Endothelial cell of umbilical vein (primary cell): ENCODE data around the gene MEA1. TPM values are rescaled to one million over a fixed set of nuclear protein-coding genes. Genes with fewer than 3 reads are reported as not detected.

Source experiments
- BruUV-seq: library from RNA; stranded (reverse); fragments of 400-500 nt; replicated peaks from 2 replicates; lab custom pipeline; 2021; lab: Mats Ljungman, UMichigan
- CTCF ChIA-PET: fragments of 300-600, 350-600 bp; sonication (Branson Sonifier 250); formaldehyde crosslinking; loops from one replicate; lab custom pipeline; 2021; ENCODE audit warnings: antibody characterized with exemption, inconsistent platforms; lab: Charles Lee
- POLR2A ChIA-PET: fragments of 300-600, 350-600 bp; sonication (Branson Sonifier 250); formaldehyde crosslinking; loops from one replicate; lab custom pipeline; 2021; ENCODE audit warnings: antibody characterized with exemption, inconsistent platforms; lab: Charles Lee
- DNase-seq: peaks from one replicate; pipeline ENCODE4 v3.0.0-alpha.2; 2011; ENCODE audit warnings: low read depth, low spot score
- FAIRE-seq: peaks from 2 replicates; lab custom pipeline; 2011; peaks lifted over from hg19 to GRCh38; lab: Jason Lieb, UNC
- H2AFZ ChIP-seq: 2 replicates; pipeline ENCODE4 v1.6.0; 2012; ENCODE audit warnings: low read depth, low read length, control low read depth, inconsistent platforms
- H3K27ac ChIP-seq: 2 replicates; pipeline ENCODE4 v1.5.1; 2011; ENCODE audit warnings: low read depth, mild to moderate bottlenecking, control low read depth, low read length, moderate library complexity; ENCODE audit not compliant: insufficient read depth
- H3K27me3 ChIP-seq, 2 experiments: 2 replicates each; pipeline versions ENCODE4 v1.6.0 to v1.6.1; 2011; ENCODE audit warnings: low read length in 2 of 2, mixed read lengths in 1 of 2; ENCODE audit not compliant: control insufficient read depth in 2 of 2, insufficient read depth in 2 of 2
- H3K36me3 ChIP-seq, 2 experiments: 2 replicates in 1 of 2; 3 replicates in 1 of 2; pipeline ENCODE4 v1.5.1; 2011; ENCODE audit warnings: low read length in 2 of 2, mild to moderate bottlenecking in 1 of 2, moderate library complexity in 1 of 2; ENCODE audit not compliant: control insufficient read depth in 2 of 2, insufficient read depth in 2 of 2; ENCODE audit errors: extremely low read depth in 1 of 2
- H3K4me1 ChIP-seq: 3 replicates; pipeline ENCODE4 v1.5.1; 2011; ENCODE audit warnings: mild to moderate bottlenecking, low read length; ENCODE audit not compliant: control insufficient read depth, insufficient read depth; ENCODE audit errors: extremely low read depth
- H3K4me2 ChIP-seq: 2 replicates; pipeline ENCODE4 v1.6.1; 2011; ENCODE audit warnings: low read length, control low read depth, mixed read lengths; ENCODE audit not compliant: insufficient read depth
- H3K4me3 ChIP-seq, 3 experiments: fragments of 200-600 bp in 1 of 3; sonication (generic), shearing (Covaris generic) in 1 of 3; replicated peaks in 1 of 3; 2 replicates each; pipeline ENCODE4 v1.5.1; 2011 to 2016; ENCODE audit warnings: control low read depth in 3 of 3, low read length in 3 of 3, mild to moderate bottlenecking in 2 of 3, inconsistent platforms in 1 of 3, low read depth in 1 of 3, moderate library complexity in 1 of 3; ENCODE audit not compliant: insufficient read depth in 1 of 3
- H3K79me2 ChIP-seq: 2 replicates; pipeline ENCODE4 v1.6.0; 2012; ENCODE audit warnings: low read length, inconsistent platforms; ENCODE audit not compliant: control insufficient read depth, insufficient read depth
- H3K9ac ChIP-seq: replicated peaks from 2 replicates; pipeline ENCODE3; 2011; ENCODE audit warnings: low read length, control low read depth; ENCODE audit not compliant: insufficient read depth; ENCODE audit errors: extremely low read depth
- H3K9me1 ChIP-seq: replicated peaks from 3 replicates; pipeline ENCODE4 v1.6.0; 2011; ENCODE audit warnings: mild to moderate bottlenecking, low read length; ENCODE audit not compliant: control insufficient read depth, insufficient read depth; ENCODE audit errors: extremely low read depth
- H3K9me3 ChIP-seq: replicated peaks from 2 replicates; pipeline ENCODE4 v1.5.1; 2012; ENCODE audit warnings: low read length, inconsistent platforms; ENCODE audit not compliant: control insufficient read depth, insufficient read depth
- H4K20me1 ChIP-seq: replicated peaks from 2 replicates; pipeline ENCODE3; 2011; ENCODE audit warnings: mild to moderate bottlenecking, low read length; ENCODE audit not compliant: control insufficient read depth, insufficient read depth; ENCODE audit errors: extremely low read depth
- CTCF ChIP-seq, 2 donors: IDR thresholded peaks; 1 replicate in 1 of 2; 2 replicates in 1 of 2; pipeline ENCODE4 v1.5.1; 2011; ENCODE audit warnings: low read length in 2 of 2, mild to moderate bottlenecking in 2 of 2, moderate library complexity in 2 of 2, control low read depth in 1 of 2, inconsistent platforms in 1 of 2, low read depth in 1 of 2; ENCODE audit not compliant: insufficient read depth in 1 of 2; ENCODE audit errors: extremely low read depth in 1 of 2
- FOS ChIP-seq: IDR thresholded peaks from 2 replicates; pipeline ENCODE4 v1.6.1; 2011; ENCODE audit warnings: mild to moderate bottlenecking, low read length, moderate library complexity, borderline replicate concordance; ENCODE audit not compliant: insufficient read depth
- GATA2 ChIP-seq: IDR thresholded peaks from 2 replicates; pipeline ENCODE4 v1.7.0; 2011; ENCODE audit warnings: low read depth, mild to moderate bottlenecking, moderate library complexity, mixed read lengths, low read length; ENCODE audit not compliant: insufficient read length, insufficient read depth
- dilution Hi-C: fragments of 300-500 bp; cut with MboI; formaldehyde crosslinking; loops from one replicate; pipeline ENCODE4 v1.15.0; 2019; ENCODE audit warnings: low sequenced_read_pairs; ENCODE audit not compliant: extremely low pct_ligation_motif_present
- intact Hi-C: fragments of 100-400 bp; cut with micrococcal nuclease; formaldehyde crosslinking; loops from one replicate; pipeline ENCODE4 v1.10.0; 2022
- polyA plus RNA-seq, 4 experiments: library from polyadenylated mRNA; depleted of rRNA in 3 of 4; stranded (reverse) in 3 of 4; unstranded in 1 of 4; fragments of >200 nt; gene quantifications; 2 replicates each; pipeline versions ENCODE4 v1.2.1 to v1.2.3, GENCODE V29; 2011 to 2012; ENCODE audit warnings: missing spikeins in 1 of 4
- total RNA-seq: library from RNA; stranded (reverse); gene quantifications from 2 replicates; pipeline ENCODE4 v1.2.3, GENCODE V29; 2021

MEA1 gene
- total and polyA plus RNA-seq, 2 donors (not counting 3 experiments of a cell fraction or from before 2014, with no cell fraction given) = 62.5 to 69.5 TPM

GRCh38 chr6:43016943-43017334 is 3.2 kb upstream of the MEA1 start:
- DNase-seq = no peak
- dilution Hi-C loops (no loop called here), intact Hi-C loops (no loop called here)
- Histone ChIP-seq H3K4me2 (no peak overlapping the region), H3K36me3 (peaks cover 0 to 17% of the 10 kb centered on the region in 2 experiments), H3K9ac (no peak overlapping the region), H2AFZ (no peak overlapping the region), H3K27ac (no peak overlapping the region), H3K9me1 (no peaks in the 10 kb centered on the region), H3K9me3 (no peaks in the 10 kb centered on the region), H4K20me1 (no peaks in the 10 kb centered on the region), H3K4me3 (no peak overlapping the region), H3K4me1 (peaks cover 17% of the 10 kb centered on the region), H3K79me2 (peaks cover 37% of the 10 kb centered on the region), H3K27me3 (no peaks in the 10 kb centered on the region)
- ChIA-PET POLR2A (no interaction called here), CTCF (no interaction called here)
- FAIRE-seq = no peak
- TF ChIP-seq CTCF (IDR thresholded peaks at IDR 0.05; ENCODE audit: extremely low read depth in 1 of 2, insufficient read depth in 1 of 2, low read depth in 1 of 2, low read length in 2 of 2) = no peak
- no TSS peak for BruUV-seq

GRCh38 chr6:43016176-43016942 is 2.6 kb upstream of the MEA1 start:
- no peaks in the 10 kb centered on the region for H3K9me1 ChIP-seq
- no peaks in the 10 kb centered on the region for H4K20me1 ChIP-seq
- no TSS peak for BruUV-seq
- H3K4me3 ChIP-seq = no peak overlapping the region
- no peaks in the 10 kb centered on the region for H3K9me3 ChIP-seq
- no peak overlapping the region for H2AFZ ChIP-seq
- dilution Hi-C loops (no loop called here), intact Hi-C loops (no loop called here)
- H3K36me3 ChIP-seq = peaks cover under 1 to 22% of the 10 kb centered on the region in 2 experiments
- no peak overlapping the region for H3K4me2 ChIP-seq
- H3K4me1 ChIP-seq = peaks cover 17% of the 10 kb centered on the region
- peaks cover 34% of the 10 kb centered on the region for H3K79me2 ChIP-seq
- TF ChIP-seq FOS (no peak), GATA2 (no peak)
- H3K27me3 ChIP-seq = no peaks in the 10 kb centered on the region
- DNase-seq (no peak), FAIRE-seq (no peak)
- H3K9ac ChIP-seq = no peak overlapping the region
- POLR2A ChIA-PET = no interaction called here
- H3K27ac ChIP-seq = no peak overlapping the region
- CTCF ChIA-PET = interaction anchor here (0.7 kb wide), 1 partner anchor 127 kb away, joined by 3 read pairs; no protein-coding TSS in a partner anchor
